A673 (cell line): ENCODE results near the gene ADAM12.

Experiments
- CTCF ChIP-seq: fragments of 300-800, 200-600 bp; sonication (generic); conservative IDR thresholded peaks from 2 replicates; pipeline ENCODE4 v1.5.1; 2017; ENCODE audit warnings: low read depth, mild to moderate bottlenecking, antibody characterized with exemption, low read length, moderate library complexity, mixed read lengths
- EZH2 ChIP-seq: fragments of 200-600 bp; sonication (generic); IDR thresholded peaks from 2 replicates; pipeline ENCODE4 v1.6.1; 2017; ENCODE audit warnings: borderline replicate concordance, low read depth, mild to moderate bottlenecking, mixed read lengths, antibody characterized with exemption, low read length; ENCODE audit not compliant: poor library complexity, severe bottlenecking

GRCh38 chr10:126137562-126138221 is 250.6 kb downstream of the ADAM12 start:
- TF ChIP-seq CTCF (no peak), EZH2 (no peak)
